Activated T-cell treated with anti-CD3 and anti-CD28 coated beads for 4 hours (primary cell): ENCODE data around the gene EFS.
"Not testable (repeated sequence)": the region's sequence is repeated elsewhere in the genome, so short reads cannot be mapped to it uniquely, and the experiment has no call there.

ENCODE experiments used
- DNase-seq: peaks from one replicate; pipeline ENCODE4 v3.0.0-alpha.2; 2020

EFS gene

DNA sequence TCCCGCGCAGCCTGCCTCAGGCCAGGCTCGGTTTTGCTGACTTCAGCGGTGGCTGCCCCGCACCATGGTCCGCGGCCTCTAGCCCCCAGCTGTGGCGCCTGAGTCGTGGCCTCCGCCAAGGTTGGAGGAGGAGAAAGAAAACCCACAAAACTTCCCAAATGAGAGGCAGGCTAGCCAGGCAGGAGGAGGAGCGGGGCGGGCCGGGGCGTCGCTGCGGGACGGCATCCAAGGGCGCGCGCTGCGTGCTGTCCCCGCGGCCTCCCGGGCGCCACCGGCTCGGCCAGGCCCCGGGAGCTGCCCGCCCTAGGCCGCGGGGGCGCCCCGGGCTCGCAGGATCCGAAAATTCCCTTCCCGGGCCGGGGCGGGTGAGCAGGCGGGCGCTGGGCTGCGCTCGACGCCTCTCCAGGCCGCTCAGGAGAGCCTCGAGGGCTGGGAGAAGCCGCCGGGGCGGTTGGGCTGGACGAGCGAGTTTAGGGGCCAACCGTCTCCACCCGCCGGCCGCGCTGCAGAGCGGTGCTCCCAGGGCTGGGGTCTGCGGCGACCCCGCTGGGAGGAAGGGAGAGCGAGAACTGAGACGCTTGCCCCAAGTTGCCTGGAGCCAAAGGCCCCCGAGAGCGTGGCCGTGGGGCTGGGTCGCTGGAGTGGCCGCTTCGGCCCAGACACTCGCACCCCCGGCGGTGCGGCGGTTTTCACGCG is at the start of gene EFS:
TSS of gene EFS (minus strand) at position 137 of the 696 bp plus-strand sequence. CDS start 147 bp downstream, outside the sequence.
- DNase-seq = no peak

- DNase-seq = no peak
These were observed 49.3 kb upstream of the EFS start for GRCh38 chr14:23414254-23414653.

DNA sequence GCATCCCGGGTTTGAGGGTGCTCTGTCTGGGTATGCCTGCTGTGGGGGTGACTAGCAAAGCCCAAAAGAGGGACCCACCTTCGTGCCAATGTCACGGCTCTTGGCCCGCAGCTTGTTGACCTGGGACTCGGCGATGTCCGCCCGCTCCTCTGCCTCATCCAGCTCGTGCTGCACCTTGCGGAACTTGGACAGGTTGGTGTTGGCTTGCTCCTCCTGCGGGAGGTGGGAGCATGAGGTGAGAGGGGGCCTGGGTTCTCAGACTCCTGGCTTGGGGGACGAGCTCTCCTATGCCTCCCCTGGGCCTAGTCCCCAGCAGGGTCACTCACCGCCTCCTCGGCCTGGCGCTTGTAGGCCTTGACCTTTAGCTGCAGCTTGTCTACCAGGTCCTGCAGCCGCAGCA is 48.7 kb upstream of the EFS start:
- DNase-seq = no peak

GRCh38 chr14:23411563-23412525 is 46.9 kb upstream of the EFS start:
- no peak for DNase-seq

- DNase-seq = no peak
These were observed 45.1 kb upstream of the EFS start for GRCh38 chr14:23409966-23410635.

DNA sequence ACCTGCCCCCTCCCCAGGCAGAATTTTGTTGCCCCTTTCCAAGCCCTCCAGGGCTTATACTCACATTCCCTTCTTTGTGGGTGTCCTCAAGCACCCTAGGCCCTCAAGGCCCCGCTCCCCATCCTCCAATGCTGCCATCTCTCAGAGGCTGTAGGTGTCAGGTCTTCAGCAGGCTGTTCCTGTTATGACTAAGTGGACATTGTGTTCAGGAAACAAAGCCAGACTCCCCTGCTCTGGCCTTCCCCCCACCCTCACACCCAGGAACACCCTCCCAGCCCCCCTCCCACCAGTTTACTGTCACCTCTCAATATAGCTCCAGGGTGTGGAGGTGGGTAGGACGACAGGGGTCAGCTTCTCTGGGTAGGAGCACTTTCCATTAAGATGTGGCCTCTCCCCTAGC is 44.5 kb upstream of the EFS start:
- no peak for DNase-seq

DNA sequence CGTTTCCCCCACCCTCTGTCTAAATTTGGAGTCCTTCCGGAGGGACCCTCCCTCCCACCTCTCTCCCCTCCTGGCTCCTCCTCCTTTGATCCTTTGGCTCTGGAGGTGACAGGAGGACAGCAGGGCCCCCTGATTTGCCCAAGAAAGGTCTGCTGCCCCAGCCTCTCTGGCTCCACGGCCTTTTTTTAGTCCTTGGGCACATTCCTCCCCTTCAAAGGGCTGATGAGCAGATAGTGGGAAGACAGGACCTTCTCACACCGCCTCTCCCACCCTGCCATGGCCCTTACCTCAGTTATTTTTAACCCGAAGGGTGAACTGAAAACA is 43.3 kb upstream of the EFS start:
- DNase-seq = no peak

GRCh38 chr14:23407516-23408306 is 42.7 kb upstream of the EFS start, which contains the start of gene MYH6:
MYH6 (minus strand) TSS chr14:23408273; CDS start chr14:23407223, 1,050 bp downstream.
- no peak for DNase-seq

GRCh38 chr14:23406725-23407355 is 41.9 kb upstream of the EFS start:
- DNase-seq = no peak

GRCh38 chr14:23406244-23406643 is 41.3 kb upstream of the EFS start:
- no peak for DNase-seq

DNA sequence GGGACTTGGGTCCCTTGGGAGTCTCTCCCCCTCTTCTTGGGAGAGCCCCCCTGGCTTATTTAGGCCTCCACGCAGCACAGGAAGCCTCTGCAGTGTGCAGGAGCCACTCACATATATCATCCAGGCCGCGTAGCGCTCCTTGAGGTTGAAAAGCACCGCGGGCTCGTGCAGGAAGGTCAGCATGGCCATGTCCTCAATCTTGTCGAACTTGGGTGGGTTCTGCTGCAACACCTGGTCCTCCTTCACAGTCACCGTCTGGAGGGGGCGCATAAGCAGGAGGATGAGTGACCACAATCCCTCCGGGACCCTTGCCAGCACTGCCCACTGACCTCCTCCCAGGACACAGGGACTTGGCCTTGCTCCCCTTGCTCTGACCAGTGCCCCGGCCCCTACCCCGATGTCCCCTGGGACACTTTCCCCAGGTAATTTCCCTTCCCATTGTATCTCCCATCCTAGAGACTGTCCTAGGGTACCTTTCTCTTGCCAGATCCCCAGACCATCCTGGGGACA is 40.6 kb upstream of the EFS start:
- no peak for DNase-seq

- no peak for DNase-seq
These were observed 40.1 kb upstream of the EFS start for GRCh38 chr14:23405096-23405495.

DNA sequence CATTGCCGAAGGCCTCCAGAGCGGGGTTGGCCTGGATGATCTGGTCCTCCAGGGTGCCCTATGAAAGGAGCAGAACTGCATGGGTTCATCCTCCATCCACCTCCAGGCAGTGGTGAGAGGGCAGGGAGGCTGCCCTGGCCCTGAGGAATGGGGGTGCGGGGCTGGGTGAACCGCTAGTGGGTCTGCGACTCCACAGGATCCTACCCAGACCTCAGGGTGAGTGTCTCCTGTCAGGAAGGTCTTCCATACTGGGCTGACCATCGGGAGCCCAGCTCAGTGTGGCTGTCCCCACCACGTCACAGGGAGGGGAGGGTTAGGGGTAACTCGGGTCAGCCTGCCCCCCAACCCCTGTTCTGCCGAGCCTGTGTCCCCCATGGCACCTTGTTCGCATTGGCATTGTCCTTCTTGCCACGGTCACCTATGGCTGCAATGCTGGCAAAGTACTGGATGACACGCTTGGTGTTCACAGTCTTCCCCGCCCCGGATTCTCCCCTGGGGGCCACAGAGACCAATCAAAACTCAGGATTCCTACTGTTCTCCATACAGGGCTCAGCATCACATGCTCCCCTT is 39.4 kb upstream of the EFS start:
- DNase-seq = no peak

- no peak for DNase-seq
These were observed 38.9 kb upstream of the EFS start for GRCh38 chr14:23403908-23404307.

DNA sequence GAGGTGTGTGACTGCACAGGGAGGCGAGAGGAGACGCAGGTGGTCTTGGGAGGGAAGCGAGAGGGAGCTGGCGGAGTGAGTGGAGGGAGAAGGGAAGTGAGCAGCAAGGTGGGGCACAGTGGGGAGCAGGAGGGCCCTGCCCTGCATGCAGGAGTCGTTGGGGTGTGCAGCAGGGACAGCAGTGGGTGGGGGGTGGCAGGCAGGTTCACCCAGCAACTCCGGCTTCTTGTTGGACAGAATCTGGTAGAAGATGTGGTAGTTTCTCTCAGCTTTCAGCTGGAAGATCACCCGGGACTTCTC is 38.1 kb upstream of the EFS start:
- DNase-seq = no peak

GRCh38 chr14:23402296-23403138 is 37.5 kb upstream of the EFS start:
- no peak for DNase-seq

- DNase-seq = no peak
These were observed 36.3 kb upstream of the EFS start for GRCh38 chr14:23401291-23401690.

DNA sequence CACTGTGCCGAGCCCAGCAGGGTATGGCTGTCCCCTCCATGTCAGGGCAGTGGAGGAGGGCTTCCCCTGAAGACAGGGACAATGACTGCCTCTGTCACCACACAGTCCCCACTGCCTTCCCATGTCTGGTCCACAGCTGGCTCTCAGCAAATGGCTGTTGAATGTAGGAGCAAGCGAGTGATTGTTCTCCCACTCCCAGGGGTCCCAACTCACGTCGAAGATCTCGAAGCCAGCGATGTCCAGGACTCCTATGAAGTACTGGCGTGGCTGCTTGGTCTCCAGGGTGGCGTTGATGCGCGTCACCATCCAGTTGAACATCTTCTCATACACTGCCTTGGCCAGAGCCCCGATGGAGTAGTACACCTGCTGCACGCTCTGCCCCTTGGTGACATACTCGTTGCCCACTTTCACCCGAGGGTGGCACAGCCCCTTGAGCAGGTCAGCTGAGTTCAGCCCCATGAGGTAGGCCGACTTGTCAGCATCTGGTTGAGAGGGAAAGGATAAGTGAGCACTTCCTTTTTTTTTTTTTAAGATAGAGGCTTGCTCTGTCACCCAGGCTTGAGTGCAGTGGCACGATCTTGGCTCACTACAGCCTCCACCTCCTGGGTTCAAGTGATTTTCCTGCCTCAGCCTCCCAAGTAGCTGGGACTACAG is 35.7 kb upstream of the EFS start:
- DNase-seq = not testable (repeated sequence)

- no peak for DNase-seq
These were observed 34.6 kb upstream of the EFS start for GRCh38 chr14:23399591-23399990.

DNA sequence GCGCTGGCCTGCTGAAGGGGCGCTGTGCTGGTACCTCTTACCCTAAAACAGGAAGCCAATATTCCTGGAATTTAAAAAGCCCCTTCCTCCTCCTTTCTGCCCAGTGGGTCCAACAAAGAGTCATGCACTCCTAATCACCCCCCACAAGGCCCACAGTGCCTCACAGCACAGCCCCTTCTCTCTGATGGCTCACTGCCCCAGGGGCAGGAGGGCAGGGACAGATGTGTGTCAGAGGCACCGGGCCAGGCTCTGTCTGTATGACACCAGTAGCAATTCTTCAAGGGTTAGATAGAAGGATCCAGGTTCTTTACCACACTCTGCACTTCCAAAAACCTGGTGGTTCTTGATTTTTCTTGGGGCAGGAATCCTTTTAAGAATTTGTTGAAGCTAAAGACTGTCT is 34.2 kb upstream of the EFS start:
- DNase-seq = no peak
